Subcutaneous abdominal adipose tissue (tissue), 5 donors: ENCODE data around the gene PFN2.
A peak's percentile ranks its signal among the peaks of the same experiment; 100 is the strongest.
"Not testable (repeated sequence)": the region's sequence is repeated elsewhere in the genome, so short reads cannot be mapped to it uniquely, and the experiment has no call there.

Source experiments
- H3K27ac ChIP-seq: one replicate; pipeline ENCODE4 v1.7.0; 2013; ENCODE audit warnings: low read depth, mild to moderate bottlenecking, inconsistent platforms, low read length, moderate library complexity
- H3K27me3 ChIP-seq, 5 donors: one replicate each; pipeline ENCODE4 v1.7.0; 2013; ENCODE audit warnings: low read length in 5 of 5, inconsistent platforms in 1 of 5; ENCODE audit not compliant: control insufficient read depth in 5 of 5, insufficient read depth in 4 of 5
- H3K36me3 ChIP-seq, 5 donors: one replicate each; pipeline ENCODE4 v1.7.0; 2013; ENCODE audit warnings: low read length in 5 of 5; ENCODE audit not compliant: control insufficient read depth in 5 of 5, insufficient read depth in 5 of 5
- H3K4me1 ChIP-seq, 5 donors: one replicate each; pipeline ENCODE4 v1.7.0; 2013; ENCODE audit warnings: low read length in 5 of 5, mild to moderate bottlenecking in 3 of 5, moderate library complexity in 1 of 5; ENCODE audit not compliant: control insufficient read depth in 5 of 5, insufficient read depth in 5 of 5
- H3K4me3 ChIP-seq, 5 donors: one replicate each; pipeline ENCODE4 v1.7.0; 2013; ENCODE audit warnings: low read length in 5 of 5, low read depth in 1 of 5
- H3K9ac ChIP-seq, 5 donors: one replicate each; pipeline ENCODE4 v1.7.0; 2013; ENCODE audit warnings: low read length in 5 of 5, mild to moderate bottlenecking in 4 of 5, moderate library complexity in 3 of 5
- H3K9me3 ChIP-seq, 5 donors: one replicate each; pipeline ENCODE4 v1.7.0; 2013; ENCODE audit warnings: low read length in 5 of 5; ENCODE audit not compliant: control insufficient read depth in 5 of 5
- donor health status: healthy.
- donor health status: healthy.
- donor health status: healthy.
- donor health status: healthy.
- donor health status: healthy.

Gene PFN2

DNA sequence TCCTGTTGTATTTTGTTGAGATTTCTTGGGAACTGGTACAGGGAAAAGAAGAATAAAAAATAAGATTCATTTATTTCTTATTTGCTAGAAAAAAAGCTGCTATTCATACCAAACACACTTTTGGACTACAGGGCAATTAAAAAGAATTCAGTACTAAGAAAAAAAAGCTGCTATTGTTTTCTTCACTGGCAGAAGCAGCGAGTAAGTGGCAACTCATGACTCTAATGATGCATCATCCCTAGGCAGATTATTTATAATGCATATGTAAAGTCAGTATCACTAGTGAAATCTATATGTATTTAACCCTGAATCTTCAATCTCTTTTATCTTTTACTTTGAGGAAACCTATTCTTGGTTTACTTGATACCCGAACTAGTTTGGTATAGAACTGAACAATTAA is 15.2 kb downstream of the PFN2 start:
- H3K4me1 ChIP-seq: peaks cover 0 to 16% (median 4%) of the 10 kb centered on the region in 5 donors
- no peak overlapping the region for H3K4me3 ChIP-seq
- peaks cover 0 to 5% (median under 1%) of the 10 kb centered on the region in 5 donors for H3K36me3 ChIP-seq
- H3K9me3 ChIP-seq: no peaks in the 10 kb centered on the region
- H3K9ac ChIP-seq: peak overlapping the region in 1 of 5 donors; percentile 7
- H3K27me3 ChIP-seq: no peaks in the 10 kb centered on the region
- no peak overlapping the region for H3K27ac ChIP-seq

DNA sequence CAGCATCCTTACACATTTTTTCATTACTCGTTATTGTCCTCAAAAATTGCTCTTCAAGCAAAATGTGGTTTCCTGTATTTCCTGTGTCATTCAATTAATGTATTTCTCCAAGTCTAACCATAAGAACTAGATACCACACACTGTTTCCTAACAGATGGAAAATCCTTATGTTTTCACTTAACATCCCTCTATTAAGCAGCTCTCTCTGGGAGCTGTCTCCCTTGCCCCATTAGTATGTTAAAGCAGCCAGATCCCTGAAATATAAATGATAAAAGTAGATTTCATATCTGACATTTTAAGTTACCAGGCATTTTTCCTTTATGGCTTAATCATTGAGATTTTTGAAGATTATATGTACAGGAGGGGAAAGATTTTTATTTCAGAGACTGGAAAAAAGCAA is 15.9 kb downstream of the PFN2 start:
- H3K9ac ChIP-seq: no peak overlapping the region
- H3K4me3 ChIP-seq: no peak overlapping the region
- no peaks in the 10 kb centered on the region for H3K27me3 ChIP-seq
- no peaks in the 10 kb centered on the region for H3K9me3 ChIP-seq
- H3K27ac ChIP-seq: no peak overlapping the region
- H3K4me1 ChIP-seq: peaks cover 0 to 16% (median 4%) of the 10 kb centered on the region in 5 donors
- peaks cover 0 to 5% (median 2%) of the 10 kb centered on the region in 5 donors for H3K36me3 ChIP-seq

DNA sequence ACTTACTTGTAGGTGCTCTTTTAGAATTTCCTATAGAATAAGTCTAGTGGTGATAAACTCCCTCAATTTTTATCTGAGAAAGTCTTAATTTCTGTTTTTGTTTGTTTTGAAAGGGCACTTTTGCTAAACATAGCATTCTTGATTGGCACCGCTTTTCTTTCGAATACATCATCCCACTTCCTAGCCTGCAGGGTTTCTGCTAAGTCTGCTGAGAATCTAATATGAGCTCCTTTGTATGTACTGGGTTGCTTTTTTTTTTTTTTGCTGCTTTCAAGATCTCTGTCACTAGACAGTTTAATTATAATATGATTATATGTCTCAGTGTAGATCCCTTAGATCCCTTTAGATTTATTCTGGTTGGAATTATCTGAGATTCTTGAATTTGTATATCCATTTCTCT is 21.5 kb downstream of the PFN2 start:
- H3K9me3 ChIP-seq: no peaks in the 10 kb centered on the region
- no peaks in the 10 kb centered on the region for H3K27me3 ChIP-seq
- no peak overlapping the region for H3K27ac ChIP-seq
- H3K4me3 ChIP-seq: no peak overlapping the region
- H3K36me3 ChIP-seq: peaks cover 0 to 5% (median 2%) of the 10 kb centered on the region in 5 donors
- no peak overlapping the region for H3K9ac ChIP-seq
- H3K4me1 ChIP-seq: peaks cover 0 to 9% (median 3%) of the 10 kb centered on the region in 5 donors

DNA sequence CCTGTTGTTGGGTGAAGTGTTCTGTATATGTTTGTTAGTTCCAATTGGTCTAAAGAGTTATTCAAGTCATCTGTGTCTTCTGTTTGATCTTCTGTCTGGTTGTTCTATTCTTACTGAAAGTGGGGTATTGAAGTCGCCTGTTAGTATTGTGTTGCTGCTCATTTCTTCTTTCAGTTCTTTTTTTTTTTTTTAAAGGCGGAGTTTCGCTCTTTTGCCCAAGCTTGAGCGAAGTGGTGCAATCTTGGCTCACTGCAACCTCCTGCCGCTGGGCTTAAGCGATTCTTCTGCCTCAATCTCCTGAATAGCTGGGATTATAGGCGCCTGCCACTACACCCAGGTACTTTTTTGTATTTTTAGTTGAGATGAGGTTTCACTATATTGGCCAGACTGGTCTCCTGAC is 23.5 kb downstream of the PFN2 start:
- H3K36me3 ChIP-seq: peaks cover 0 to 10% (median 2%) of the 10 kb centered on the region in 5 donors
- H3K4me3 ChIP-seq: no peak overlapping the region
- H3K27ac ChIP-seq: no peak overlapping the region
- H3K9me3 ChIP-seq: no peaks in the 10 kb centered on the region
- peaks cover 0 to 6% (median 3%) of the 10 kb centered on the region in 5 donors for H3K4me1 ChIP-seq
- no peaks in the 10 kb centered on the region for H3K27me3 ChIP-seq
- H3K9ac ChIP-seq: no peak overlapping the region

DNA sequence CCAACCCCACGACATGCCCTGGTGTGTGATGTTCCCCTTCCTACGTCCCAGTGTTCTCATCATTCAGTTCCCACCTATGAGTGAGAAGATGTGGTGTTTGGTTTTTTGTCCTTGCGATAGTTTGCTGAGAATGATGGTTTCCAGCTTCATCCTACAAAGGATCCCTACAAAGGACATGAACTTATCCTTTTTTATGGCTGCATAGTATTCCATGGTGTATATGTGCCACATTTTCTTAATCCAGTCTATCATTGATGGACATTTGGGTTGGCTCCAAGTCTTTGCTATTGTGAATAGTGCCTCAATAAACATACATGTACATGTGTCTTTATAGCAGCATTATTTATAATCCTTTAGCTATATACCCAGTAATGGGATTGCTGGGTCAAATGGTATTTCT is 26.7 kb downstream of the PFN2 start:
- not testable (repeated sequence) for H3K9me3 ChIP-seq, H3K4me3 ChIP-seq, H3K36me3 ChIP-seq, H3K9ac ChIP-seq, H3K4me1 ChIP-seq, H3K27ac ChIP-seq, H3K27me3 ChIP-seq

DNA sequence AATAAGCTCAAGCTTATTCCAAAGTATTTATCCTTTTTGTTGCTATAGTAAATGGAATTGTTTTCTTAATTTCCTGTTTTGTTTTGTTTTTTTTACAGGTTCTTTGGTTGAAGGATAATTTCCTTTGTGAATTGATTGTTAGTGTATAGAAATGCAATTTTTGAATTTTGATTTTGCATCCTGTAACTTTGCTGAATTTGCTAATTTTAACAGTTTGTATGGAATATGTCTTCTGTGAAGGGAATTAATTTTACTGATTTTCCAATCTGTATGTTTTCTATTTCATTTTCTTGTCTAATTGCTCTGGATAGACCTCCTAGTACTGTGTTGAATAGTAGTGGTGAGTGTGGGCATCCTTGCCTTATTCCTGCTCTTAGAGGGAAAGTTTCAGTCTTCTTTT is 28.3 kb downstream of the PFN2 start:
- H3K27ac ChIP-seq: no peak overlapping the region
- peaks cover 0 to 6% (median 0%) of the 10 kb centered on the region in 5 donors for H3K36me3 ChIP-seq
- no peaks in the 10 kb centered on the region for H3K27me3 ChIP-seq

DNA sequence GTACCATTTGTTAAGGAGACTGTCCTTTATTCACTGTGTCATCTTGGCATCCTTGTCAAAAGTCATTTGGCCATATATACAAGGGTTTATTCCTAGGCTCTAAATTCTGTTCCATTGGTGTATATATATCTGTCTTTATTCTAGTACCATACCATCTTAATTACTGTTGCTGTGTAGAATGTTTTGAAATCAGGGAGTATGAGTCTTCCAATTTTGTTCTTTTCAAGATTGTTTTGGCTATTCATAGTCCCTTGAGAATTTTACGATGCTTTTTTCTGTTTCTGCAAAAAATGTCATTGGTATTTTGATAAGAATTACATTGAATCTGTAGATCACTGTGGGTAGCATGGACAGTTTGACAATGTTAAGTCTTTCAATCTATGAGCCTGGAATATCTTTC is 28.7 kb downstream of the PFN2 start:
- Histone ChIP-seq H3K27me3 (no peaks in the 10 kb centered on the region), H3K36me3 (peaks cover 0 to 6% (median 0%) of the 10 kb centered on the region in 5 donors), H3K4me1 (peaks cover 0 to 6% (median 2%) of the 10 kb centered on the region in 5 donors), H3K4me3 (no peak overlapping the region), H3K27ac (no peak overlapping the region), H3K9me3 (no peaks in the 10 kb centered on the region), H3K9ac (no peak overlapping the region)

More for the DNA sequence above, 28.3 kb downstream of the PFN2 start:
- Histone ChIP-seq H3K9me3 (no peaks in the 10 kb centered on the region), H3K9ac (no peak overlapping the region), H3K4me3 (no peak overlapping the region), H3K4me1 (peaks cover 0 to 6% (median 0%) of the 10 kb centered on the region in 5 donors)

DNA sequence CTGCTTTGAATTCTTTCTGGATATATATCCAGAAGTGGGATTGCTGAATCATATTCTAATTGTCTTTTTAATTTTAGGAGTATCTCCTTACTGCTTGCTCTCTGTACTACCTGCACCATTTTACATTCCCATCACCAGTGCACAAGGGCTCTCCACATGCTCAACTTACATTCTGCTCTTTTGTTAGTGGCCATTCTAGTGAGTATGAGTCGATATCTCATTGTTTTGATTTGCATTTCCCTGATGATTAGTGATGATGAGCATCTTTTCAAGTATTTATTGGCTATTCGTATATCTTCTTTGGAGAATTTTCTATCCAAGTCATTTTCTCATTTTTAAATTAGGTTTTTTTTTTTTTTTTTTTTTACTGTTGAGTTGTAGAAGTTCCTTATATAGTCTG is 29.5 kb downstream of the PFN2 start:
- Histone ChIP-seq H3K9ac (no peak overlapping the region), H3K27me3 (no peaks in the 10 kb centered on the region), H3K36me3 (peaks cover 0 to 6% (median 0%) of the 10 kb centered on the region in 5 donors), H3K4me1 (peaks cover 0 to 7% (median 4%) of the 10 kb centered on the region in 5 donors), H3K9me3 (no peaks in the 10 kb centered on the region), H3K4me3 (no peak overlapping the region), H3K27ac (no peak overlapping the region)

DNA sequence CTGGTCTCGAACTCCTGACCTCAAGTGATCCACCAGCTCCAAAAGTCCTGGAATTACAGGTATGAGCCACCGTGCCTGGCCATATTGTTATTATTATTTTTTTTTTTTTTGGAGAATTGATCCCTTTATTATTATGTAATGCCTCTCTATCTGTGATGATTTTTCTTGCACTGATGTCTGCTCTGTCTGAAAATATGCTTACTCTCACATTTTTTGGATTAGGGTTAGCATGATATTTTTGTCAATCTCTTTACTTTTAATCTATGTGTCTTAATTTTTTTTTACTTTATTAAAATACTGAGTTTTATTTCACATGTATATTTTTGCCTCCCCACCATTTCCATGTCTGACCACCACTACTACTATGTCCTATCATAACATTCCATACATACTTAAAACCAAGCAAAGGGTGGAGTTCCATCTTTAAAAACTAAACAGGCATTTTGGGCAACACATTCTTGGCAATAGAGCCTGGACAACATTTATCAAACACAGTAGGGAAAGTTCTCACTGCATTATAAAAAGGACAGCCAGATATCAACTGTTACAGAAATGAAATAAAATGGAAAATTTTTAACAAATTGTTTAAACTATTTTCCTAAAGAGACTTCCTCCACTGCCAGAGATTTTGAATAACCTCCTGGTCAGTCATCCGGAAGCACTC is 32.2 kb downstream of the PFN2 start:
- H3K27me3 ChIP-seq, H3K27ac ChIP-seq, H3K36me3 ChIP-seq, H3K9me3 ChIP-seq, H3K4me3 ChIP-seq, H3K9ac ChIP-seq: not testable (repeated sequence)
- peaks cover 0 to 11% (median 4%) of the 10 kb centered on the region in 5 donors for H3K4me1 ChIP-seq

DNA sequence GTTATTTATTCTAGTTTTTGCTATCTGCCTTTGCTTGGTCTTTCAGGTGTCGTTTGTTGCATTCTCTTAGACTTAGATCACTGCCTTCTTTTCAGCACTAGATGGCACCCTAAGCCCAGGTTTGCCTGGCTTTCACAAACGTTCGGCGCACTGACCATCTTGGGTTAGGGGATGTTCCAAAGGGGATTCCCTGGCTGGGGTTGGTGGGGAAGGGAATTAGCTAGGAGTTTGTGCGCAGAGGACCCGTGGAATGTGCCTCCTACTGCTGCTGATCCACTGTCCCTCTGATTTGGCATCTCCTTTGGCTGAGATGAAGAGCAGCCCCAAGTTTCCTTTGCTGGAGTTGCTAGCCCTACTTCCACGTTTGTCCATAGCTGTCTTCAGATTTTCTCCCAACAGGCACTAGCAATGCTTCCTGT is 33.9 kb downstream of the PFN2 start:
- Histone ChIP-seq H3K27me3 (no peaks in the 10 kb centered on the region), H3K4me3 (peak overlapping the region in 3 of 5 donors; percentile 27 to 52 (median 30)), H3K9me3 (no peaks in the 10 kb centered on the region), H3K9ac (peak overlapping the region in 1 of 5 donors; percentile 9), H3K36me3 (peaks cover 0 to 11% (median 0%) of the 10 kb centered on the region in 5 donors), H3K27ac (no peak overlapping the region), H3K4me1 (peaks cover 0 to 11% (median 4%) of the 10 kb centered on the region in 5 donors)
